HG03520 (cell line): ENCODE measurements around the gene TMEFF1.

Experiments used
- ATAC-seq: cut with Tn5 transposase; IDR thresholded peaks from one replicate; pipeline ENCODE4 v1.9.1; 2021; ENCODE audit warnings: mild to moderate bottlenecking, moderate library complexity; ENCODE audit not compliant: unreplicated experiment

Gene TMEFF1

DNA sequence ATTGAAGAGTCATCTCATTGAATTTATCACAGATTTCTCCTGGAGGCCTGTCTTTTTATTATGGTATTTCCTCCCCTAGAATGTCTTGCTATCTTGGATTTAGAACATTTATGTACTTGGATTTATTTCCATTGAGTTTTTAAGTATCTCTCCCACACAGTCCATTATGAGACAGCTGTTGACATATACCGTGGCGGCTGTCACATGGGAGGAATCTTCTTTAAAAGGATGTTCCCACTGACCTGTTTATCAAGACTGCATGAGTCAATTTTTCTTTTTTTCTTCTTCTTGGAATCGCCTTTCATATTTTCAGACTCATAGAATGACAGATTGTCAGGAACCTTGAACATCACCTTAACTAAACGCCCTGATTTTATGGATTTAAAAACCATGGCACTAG, 102.1 kb downstream of the TMEFF1 start:
- ATAC-seq = no peak

DNA sequence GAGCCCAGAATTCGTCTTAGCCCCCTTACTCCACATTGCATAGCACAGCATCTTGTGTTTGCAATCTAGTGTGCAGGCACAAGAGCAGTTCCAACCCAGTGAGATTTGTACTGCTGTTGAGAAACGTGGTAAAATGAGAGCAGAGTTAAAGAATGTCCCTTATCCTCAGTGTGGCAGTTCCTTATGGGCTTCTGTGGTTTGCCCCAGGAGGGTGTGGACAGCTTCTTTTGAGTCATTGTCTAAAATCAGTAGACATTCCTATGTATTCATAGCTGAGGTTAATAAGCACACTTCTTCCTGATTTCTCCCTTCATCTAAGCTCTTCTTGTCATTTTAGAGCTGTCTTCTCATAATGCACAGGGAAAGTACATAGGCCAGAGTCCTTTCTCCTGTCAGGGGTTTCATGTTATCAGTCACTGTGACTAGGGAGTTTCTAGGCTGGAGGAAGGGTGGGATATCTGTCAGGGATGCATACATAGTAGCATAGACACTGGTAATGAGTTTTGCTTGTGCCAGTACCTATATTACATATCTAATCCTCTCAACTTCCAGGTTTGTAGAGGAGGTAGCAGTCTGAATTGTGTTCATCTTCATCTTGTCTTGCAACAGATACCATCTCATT, 102.9 kb downstream of the TMEFF1 start:
- no peak for ATAC-seq

DNA sequence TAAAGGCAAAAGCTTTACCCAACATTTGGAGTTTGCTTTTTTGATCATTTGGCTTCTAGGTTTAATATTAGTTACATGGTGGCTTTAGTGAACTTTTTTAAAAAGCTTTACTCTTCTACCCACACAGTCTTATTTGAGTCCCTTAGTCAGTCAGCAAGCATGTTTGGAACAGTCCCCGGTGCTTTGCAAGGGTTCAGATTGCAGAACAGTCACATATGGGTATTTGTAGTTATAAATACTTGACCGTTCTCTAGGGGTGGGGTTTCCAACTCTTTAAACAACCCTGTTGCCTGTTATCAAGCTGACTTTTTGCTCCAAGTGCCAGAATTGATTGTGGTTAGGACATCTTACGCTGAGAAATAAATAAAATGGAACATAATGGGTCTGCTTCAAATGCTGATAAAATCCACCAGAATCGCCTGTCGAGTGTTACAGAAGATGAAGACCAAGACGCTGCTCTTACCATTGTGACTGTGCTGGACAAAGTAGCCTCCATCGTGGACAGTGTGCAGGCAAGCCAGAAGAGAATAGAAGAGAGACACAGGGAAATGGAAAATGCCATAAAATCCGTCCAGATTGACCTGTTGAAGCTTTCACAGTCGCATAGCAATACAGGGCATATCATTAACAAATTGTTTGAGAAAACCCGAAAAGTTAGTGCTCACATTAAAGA, 105.0 kb downstream of the TMEFF1 start, which contains the start of gene CAVIN4:
Gene CAVIN4 (plus strand): TSS at position 304 of the 673 bp plus-strand sequence. CDS start 65 bp downstream, at position 369.
- ATAC-seq = no peak

DNA sequence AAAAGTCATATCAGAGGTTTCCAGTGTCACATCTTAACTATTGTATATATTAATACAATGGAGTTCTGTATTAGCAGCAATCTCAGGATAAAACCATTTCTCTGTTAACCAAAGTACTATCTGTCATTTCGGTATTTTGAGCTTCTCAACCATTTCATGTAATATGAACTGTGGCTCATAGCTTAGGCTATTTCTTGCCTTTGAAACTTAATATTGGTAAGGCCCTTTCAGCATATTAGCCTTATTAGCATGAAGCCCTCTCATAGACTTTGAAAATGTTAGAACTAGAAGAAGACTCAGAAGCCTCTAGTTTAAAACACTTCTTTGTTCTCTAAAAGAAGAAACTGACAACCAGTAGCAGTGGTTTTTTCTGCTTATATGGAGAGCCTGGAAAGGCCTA, 105.7 kb downstream of the TMEFF1 start:
- no peak for ATAC-seq

DNA sequence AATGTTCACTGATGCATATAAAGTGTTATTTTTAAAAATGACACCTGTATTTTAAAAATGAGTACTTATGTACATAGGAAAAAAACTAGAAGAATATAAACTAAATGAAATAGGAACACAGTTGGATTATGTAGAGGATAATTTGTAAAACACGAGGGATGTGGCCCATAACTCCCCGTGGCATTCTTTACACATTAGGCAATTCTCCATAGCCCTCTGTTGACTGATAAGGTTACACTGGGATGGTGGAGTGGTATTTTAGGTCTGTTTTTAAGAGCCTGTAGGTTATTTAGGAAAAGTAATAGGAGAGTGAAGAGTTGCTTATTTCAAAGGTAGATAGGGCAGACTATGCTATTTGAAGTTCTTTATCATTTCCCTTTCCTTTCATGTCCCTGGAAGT, 106.7 kb downstream of the TMEFF1 start:
- no peak for ATAC-seq

DNA sequence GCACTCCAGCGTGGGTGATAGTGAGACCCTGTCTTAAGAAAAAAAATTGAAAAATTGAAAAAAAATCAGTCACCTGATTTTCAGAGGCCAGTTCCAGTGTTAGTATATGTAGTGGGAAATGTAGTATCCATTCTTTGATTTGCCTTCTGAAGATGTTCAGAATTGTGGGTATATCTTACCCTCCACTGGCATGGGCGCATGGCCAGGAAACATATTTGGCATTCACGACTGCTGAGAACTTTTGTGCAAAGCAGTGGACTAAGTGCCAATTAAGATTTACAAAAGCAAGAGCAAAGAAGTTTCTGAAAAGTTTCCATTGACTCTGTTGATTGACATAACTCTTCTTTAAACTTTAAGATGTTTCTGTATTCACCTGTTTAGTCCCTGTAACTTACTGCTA, 107.3 kb downstream of the TMEFF1 start:
- no peak for ATAC-seq

DNA sequence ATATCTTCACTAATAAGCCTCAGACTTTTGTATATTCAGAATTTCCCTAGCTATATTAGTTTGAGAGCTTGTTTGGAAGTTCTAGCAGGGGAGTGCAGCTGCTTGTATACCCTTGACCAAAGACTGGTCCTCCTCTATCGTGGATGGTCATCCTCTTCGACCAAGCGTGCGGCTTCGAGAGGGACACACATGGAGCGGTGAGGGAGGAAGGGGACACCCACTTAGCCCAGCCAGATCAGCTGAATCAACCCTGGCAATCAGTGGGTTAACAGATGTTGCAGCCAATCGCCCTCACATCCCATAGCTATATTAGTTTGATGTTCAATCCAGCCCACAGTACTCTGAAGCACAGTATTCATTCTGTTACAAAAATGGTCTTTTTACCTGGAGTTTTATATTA, 108.1 kb downstream of the TMEFF1 start:
- no peak for ATAC-seq

DNA sequence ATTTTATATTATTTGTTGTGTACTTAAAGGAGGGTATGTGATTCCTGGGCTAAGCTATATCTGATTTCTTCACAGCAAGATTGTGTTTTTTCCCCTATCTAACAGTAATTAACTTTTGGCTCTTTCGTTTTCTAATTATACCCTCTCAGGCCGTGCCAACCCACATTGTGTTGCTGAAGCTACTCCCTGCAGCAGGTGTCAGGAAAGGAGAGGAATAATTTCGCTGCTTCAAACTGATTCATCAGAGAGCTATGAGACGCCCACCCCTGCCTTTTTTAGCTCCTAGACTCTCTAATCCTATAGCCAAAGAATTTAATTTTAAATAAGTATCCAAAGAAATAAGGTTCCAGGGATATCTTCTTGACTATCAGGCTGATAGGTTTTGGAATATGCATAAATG, 108.7 kb downstream of the TMEFF1 start:
- ATAC-seq = no peak

DNA sequence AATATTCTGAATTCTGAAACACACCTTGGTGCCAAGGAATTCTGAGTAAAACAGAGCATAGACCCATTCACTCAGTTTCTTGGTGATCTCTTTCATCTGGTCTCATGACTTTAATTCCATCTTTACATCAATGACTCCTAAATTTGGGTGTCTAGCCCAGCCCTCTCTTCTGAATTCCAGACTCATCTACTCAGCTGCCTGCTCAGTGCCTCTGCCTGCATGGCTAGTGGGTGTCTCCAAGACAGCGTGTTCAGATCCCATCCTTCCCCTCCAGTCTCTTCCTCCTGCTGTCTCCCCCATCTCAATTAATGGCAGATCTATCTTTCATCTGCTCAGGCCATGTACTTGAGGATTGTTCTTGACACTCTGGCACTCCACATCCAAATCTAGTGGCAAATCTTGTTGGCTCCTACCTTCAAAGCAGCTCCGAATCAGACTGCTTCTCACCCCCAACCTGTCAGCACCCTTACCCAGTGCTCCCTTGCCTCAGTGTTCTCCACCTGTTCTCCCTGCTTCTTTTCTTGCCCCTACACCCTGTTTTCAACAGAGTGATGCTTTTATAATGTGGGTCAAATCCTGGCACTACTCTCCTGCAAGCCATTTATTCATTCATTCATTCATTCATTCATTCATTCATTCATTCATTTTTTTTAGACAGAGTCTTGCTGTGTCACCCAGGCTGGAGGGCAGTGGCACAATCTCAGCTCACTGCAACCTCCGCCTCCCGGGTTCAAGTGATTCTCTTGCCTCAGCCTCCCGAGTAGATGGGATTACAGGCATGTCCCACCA, 110.3 kb downstream of the TMEFF1 start:
- no peak for ATAC-seq

DNA sequence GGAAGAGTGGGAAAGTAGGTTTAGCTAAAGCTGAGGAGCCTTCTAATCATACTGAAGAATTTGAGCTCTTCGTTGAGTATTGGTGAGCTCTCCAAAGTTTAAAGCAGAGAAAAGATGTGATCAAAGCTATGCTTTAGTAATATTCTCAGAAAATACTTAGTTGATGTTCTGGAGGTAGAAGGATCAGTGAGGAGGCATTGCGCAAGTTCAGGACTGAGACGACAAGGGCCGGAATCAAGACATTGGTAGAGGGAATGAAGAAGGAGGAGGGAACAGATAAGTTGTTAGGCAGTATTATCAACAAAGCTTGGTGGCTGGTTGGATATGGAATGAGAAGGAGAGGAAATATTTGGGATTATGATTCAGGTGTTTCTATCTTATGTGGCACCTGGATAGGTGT, 112.0 kb downstream of the TMEFF1 start:
- no peak for ATAC-seq

DNA sequence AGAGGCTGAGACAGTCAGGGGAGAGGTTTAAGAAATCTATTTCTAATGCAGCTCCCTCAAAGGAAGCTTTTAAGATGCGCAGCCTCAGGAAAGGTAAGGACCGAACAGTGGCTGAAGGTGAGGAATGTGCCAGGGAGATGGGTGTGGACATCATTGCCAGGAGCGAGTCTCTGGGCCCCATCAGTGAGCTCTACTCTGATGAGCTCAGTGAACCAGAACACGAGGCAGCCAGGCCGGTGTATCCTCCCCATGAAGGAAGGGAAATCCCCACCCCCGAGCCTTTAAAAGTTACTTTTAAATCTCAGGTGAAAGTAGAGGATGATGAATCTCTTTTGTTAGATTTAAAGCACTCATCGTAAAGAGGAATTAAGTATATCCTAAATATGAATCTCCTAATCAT, 113.1 kb downstream of the TMEFF1 start:
- ATAC-seq = no peak

DNA sequence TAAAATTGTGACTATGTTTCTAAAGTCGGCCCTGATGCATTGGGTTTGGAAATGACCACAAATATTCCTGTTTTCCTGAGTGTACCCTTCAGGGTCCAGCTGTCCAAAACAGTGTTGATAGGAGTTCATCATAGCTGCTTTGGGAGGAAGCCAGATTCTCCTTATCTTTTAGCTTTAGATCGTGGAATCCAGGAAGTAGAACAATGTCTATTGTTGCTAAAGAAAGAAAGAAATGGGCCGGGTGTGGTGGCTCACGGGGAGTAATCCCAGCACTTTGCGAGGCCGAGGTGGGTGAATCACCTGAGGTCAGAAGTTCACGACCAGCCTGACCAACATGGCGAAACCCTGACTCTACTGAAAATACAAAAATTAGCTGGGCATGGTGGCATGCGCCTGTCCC, 114.4 kb downstream of the TMEFF1 start:
- no peak for ATAC-seq

DNA sequence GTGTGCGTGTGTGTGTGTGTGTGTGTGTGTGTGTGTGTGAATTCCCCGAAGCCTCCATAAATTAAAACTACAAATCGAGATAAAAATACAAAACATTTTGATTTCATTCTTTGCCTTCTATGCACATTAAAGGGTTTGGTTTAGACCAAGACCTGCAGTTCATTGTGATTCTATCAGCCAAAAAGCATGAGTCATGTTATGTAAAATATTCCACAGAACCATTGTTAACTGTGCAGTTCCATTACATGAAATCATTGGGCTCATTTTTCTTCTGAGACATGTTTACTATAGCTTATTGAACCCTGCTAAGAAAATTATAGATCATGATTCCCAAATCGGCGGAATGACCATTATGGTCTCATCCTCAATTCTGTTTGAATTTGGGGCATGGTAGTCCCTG, 116.6 kb downstream of the TMEFF1 start:
- no peak for ATAC-seq

DNA sequence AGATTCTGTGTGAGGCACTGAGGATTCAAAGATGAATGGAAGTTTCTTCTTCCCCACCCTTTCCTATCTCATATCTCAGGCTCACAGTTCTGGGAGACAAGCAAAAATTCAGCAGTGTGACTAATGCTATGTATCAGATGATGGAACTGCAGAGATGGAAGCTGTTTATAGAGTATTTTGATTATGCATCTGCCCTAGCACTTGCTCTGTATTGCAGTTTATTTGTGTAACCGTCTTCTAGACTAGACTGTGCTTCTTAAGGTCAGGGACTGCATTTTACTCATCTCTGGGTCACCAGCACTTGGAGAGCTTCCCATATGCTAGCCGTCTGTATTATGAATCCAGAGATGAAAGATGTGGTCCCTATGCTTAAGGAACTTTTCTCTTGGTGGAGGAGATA, 117.5 kb downstream of the TMEFF1 start:
- no peak for ATAC-seq

DNA sequence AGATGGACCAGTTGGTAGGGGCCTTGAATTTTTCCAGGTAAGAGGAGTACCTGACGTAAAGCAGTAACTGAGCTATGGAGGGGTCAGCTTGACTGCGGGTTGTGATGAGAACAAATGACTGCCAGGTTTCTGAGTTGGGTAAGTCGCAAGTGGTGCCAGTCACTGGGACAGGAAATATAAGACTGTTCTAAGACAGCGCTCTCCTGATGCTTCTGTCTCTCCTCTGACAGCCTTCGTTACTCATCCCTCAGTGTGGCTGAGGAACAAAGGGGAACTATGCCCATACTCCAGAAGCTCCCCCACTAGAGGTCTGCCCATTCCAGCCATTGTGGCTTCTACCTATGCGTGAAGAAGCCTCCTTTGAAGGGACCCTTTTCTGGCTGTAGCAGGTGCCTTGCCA, 118.2 kb downstream of the TMEFF1 start:
- no peak for ATAC-seq

DNA sequence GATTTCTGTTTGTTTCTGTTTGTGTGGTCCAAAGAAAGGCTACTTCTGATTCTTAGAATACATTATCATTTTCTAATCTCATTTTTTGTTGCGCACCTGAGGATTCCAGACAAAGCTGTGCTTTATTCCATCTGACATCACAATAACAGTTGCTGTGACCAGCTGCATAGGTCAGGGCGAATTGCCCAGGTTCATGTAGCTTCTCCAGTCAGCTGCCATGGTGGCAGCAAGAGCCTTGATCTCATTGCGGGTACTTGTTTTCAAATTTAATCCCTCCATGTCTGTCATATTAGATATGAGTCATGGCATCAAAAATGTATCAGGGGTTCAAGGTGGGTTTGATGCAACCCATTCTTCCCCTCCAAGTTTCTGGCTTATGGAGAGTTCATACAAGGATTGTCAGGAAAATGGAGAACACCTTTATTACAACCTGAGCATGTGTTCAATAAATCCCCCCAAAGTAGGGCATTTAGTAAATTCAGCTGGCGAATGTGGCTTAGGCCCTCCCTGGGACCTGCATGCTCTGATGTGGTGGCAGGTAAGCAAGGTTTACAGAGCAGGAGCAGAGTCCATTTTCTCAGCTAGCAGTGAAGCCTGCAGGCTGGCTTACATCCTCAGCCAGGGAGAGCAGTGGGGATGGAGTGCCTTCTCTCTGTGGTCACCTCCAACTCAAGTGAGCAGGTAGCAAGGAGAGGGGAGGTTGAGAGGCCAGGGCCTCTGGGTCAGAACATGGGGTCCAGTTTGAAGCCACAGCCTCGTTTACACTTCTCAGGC, 118.9 kb downstream of the TMEFF1 start:
- no peak for ATAC-seq

DNA sequence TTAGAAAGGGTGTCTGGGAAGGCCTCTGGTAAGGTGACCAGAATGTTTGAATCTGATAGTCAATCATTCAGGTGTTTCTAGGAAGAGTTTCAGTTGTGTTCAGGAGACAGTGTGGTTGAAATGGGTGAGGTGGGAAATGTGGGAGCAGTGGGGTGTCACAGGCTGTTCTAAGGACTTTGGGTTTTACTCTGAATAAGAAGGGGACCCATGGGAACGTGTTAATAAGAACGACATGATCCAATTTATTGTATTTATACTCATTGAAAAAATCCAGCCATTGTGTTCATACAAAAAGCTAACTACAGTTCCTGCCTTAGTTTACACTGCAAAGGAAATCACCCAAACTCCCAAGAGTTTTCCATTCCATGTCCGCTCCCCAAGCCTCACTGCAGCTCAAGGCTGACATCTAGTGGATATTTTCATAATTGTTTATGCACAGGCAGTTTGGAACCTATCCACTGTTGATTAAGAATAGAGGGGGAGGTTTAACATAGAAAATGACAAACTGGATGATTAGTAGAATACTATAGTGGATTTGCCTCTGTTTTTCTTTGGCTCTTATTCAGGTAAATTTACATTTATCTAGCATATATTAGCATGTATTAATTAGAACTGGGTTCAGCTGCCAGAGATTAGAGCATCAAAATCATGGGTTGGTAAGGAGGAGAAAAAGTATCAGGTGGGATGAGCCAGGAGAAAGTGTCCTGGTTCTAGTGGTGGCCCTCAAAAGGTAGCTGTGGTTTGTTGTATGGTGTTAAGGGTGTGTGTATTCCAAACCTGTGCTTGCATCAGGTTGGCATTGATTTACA, 122.6 kb downstream of the TMEFF1 start:
- peak; percentile 41 for ATAC-seq

DNA sequence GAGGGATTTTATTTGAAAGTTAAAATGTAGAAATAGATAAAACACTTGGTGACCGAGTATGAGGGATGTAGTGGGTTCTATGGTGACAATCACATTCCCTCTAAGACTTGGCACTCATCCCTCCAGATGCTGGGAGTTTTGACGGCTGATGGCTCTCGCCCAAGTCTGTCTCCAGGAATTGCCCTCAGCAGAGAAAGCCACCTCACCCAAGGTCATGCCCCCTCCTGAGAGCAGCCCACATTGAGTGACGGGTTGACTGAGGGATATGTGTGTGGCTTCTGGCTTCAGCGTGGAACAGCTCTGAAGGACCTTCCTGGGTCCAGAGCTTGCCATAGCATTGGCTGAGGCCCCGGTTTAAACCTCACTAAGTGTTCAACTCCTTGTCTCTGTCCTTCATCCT, 124.3 kb downstream of the TMEFF1 start:
- ATAC-seq = no peak

DNA sequence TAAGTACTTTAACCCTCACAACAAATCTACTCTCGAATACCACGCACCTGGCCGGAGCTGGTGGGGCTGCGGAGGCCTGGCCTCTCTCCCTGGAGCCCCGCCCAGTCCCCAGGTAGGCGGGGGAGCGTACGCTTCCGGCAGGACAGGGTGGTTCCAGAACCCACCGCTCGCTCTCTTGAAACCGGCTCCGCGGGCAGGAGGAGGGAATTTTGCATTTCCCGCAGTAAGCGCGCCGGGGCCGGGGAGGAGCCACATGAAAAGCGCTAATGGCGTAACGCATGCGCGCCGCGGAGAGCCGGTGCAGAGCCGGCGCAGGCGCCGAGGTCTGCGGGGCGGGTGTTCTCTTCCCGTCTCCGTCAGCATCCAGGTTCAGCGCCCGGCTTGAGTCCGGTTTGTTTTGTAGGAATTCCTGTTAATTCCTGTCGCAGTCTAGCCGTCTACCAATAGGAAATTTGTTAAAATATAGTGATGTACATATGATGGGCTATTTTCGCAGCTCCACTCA, 125.7 kb downstream of the TMEFF1 start:
- peak; percentile 64 for ATAC-seq

DNA sequence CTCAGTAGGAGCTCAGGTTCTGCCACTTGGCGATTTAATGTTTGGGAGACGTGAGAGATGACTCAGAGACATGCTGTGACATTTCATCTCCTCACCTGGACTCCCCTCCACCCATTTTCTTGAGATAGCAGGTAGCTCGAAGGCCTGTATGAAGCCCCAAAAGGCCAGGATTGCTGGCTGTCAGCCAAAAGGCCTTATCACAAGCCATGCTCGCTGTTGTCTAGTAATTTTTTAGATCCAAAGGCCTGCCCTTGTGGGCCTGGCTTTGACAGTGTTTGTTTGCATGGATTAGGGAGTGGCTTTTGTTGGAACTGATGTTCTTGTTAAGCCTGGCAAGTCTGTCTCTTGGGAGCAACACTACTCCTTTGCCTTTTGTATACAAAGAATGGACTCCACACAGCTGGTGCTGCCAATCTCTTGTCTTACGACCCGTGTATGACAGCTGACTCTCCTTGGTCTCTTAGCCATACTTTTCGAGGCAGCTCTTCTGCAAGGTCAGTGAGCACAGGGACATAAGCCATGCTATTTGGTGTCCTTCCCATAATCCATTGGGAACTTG, 127.7 kb downstream of the TMEFF1 start:
- ATAC-seq = no peak
